OCI-LY1 (cell line): ENCODE measurements around the gene BAD.

Experiments used
- EZH2 ChIP-seq: fragments of 200-600 bp; sonication (generic), shearing (Covaris generic); IDR thresholded peaks from 2 replicates; pipeline ENCODE4 v1.8.0; 2017; ENCODE audit warnings: borderline replicate concordance, mixed run types, mild to moderate bottlenecking, antibody characterized with exemption, low read length, moderate library complexity, mixed read lengths
- TF ChIP-seq, protein P1 (sequence below): fragments of 200-600 bp; sonication (generic), shearing (Covaris generic); IDR thresholded peaks from 2 replicates; pipeline ENCODE4 v1.5.1; 2017; ENCODE audit warnings: mild to moderate bottlenecking, antibody characterized with exemption, low read length, moderate library complexity, mixed read lengths

DNA sequence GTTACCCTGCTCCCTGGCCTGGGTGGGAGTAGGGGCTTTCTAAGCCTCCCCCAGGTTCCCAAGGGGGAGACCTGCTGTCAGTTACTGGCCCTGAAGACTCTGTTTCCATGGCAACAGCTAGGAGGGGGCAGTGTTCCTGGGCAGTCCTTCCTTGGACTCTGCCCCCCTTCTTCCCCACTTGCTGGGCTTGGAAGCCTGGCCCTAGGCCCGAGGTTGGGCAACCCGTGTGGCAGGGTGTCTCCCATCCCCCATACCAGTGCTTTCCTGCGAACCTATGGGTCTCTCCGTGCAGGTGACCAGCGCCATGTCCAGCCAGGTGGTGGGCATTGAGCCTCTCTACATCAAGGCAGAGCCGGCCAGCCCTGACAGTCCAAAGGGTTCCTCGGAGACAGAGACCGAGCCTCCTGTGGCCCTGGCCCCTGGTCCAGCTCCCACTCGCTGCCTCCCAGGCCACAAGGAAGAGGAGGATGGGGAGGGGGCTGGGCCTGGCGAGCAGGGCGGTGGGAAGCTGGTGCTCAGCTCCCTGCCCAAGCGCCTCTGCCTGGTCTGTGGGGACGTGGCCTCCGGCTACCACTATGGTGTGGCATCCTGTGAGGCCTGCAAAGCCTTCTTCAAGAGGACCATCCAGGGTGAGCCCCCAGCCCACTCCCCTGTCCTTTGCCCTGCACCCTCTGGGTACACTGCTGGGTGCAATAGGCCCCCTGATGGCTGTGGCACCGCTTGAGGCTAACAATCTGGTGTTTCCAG is 22.6 kb upstream of the BAD start:
- TF ChIP-seq, protein P1, sequence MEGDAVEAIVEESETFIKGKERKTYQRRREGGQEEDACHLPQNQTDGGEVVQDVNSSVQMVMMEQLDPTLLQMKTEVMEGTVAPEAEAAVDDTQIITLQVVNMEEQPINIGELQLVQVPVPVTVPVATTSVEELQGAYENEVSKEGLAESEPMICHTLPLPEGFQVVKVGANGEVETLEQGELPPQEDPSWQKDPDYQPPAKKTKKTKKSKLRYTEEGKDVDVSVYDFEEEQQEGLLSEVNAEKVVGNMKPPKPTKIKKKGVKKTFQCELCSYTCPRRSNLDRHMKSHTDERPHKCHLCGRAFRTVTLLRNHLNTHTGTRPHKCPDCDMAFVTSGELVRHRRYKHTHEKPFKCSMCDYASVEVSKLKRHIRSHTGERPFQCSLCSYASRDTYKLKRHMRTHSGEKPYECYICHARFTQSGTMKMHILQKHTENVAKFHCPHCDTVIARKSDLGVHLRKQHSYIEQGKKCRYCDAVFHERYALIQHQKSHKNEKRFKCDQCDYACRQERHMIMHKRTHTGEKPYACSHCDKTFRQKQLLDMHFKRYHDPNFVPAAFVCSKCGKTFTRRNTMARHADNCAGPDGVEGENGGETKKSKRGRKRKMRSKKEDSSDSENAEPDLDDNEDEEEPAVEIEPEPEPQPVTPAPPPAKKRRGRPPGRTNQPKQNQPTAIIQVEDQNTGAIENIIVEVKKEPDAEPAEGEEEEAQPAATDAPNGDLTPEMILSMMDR: no peak
- TF ChIP-seq EZH2: no peak
